Measurements from ENCODE around the gene IL10RA.
A peak's percentile ranks its signal among the peaks of the same experiment; 100 is the strongest.

DNA sequence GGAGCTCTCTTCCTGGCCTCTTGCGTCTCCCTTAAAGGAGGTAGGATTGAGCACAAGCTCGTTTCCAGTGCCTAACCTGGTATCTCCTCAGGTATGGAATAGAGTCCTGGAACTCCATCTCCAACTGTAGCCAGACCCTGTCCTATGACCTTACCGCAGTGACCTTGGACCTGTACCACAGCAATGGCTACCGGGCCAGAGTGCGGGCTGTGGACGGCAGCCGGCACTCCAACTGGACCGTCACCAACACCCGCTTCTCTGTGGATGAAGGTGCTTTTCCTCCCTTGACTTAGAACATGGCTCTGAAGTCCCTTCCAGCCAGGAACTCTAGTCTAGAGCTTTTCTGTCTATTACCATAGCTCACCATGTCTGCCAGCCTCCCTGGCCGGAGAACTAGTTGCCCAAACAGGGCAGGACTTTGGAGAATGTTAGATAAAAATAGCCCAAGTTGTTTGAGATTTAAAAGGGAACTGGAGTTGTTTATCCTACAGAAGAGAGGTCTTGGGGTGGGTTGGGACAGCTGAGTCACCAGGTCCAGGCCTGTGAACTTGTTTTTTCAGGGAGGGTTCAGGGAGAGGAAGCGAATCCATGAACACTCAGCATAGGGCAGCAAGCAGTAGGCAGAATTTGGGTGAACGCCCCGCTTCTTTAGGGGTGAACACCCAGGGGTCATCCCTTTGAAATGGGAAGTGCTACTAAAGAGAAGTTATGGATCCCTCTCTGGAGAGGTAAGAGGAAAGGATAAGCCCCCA is 3.3 kb downstream of the IL10RA start:
- TF ChIP-seq, protein P1, sequence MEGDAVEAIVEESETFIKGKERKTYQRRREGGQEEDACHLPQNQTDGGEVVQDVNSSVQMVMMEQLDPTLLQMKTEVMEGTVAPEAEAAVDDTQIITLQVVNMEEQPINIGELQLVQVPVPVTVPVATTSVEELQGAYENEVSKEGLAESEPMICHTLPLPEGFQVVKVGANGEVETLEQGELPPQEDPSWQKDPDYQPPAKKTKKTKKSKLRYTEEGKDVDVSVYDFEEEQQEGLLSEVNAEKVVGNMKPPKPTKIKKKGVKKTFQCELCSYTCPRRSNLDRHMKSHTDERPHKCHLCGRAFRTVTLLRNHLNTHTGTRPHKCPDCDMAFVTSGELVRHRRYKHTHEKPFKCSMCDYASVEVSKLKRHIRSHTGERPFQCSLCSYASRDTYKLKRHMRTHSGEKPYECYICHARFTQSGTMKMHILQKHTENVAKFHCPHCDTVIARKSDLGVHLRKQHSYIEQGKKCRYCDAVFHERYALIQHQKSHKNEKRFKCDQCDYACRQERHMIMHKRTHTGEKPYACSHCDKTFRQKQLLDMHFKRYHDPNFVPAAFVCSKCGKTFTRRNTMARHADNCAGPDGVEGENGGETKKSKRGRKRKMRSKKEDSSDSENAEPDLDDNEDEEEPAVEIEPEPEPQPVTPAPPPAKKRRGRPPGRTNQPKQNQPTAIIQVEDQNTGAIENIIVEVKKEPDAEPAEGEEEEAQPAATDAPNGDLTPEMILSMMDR (IDR thresholded peaks at IDR 0.05): no peak
- peak in 2 of 3 donors; percentile 17 to 27 for TF ChIP-seq POLR2A (IDR thresholded peaks at IDR 0.05)

Measured in body of pancreas (tissue), 4 donors.